Esophagus muscularis mucosa (tissue), 4 donors: ENCODE results near the gene ME3. TPM values are rescaled to one million over a fixed set of nuclear protein-coding genes. Genes with fewer than 3 reads are reported as not detected.

Experiments
- DNase-seq: peaks from one replicate; pipeline ENCODE4 v3.0.0-alpha.2; 2017; ENCODE audit errors: extremely low spot score
- H3K27ac ChIP-seq, 4 donors: fragments of 200-600 bp; sonication (generic); replicated peaks in 1 of 4; 1 replicate in 3 of 4; 2 replicates in 1 of 4; pipeline ENCODE4 v1.5.1; 2016 to 2019; ENCODE audit warnings: mild to moderate bottlenecking in 1 of 4
- H3K27me3 ChIP-seq, 4 donors: fragments of 200-600 bp; sonication (generic); one replicate each; pipeline versions ENCODE4 v1.5.1 to v1.6.0; 2016 to 2019
- H3K36me3 ChIP-seq, 4 donors: fragments of 200-600 bp; sonication (generic); one replicate each; pipeline ENCODE4 v1.5.1; 2016 to 2019
- H3K4me1 ChIP-seq, 4 donors: fragments of 200-600 bp; sonication (generic); one replicate each; pipeline ENCODE4 v1.5.1; 2016 to 2019
- H3K4me3 ChIP-seq, 4 donors: fragments of 200-600 bp; sonication (generic); 1 replicate in 2 of 4; 2 replicates in 2 of 4; pipeline ENCODE4 v1.5.1; 2016 to 2019; ENCODE audit warnings: mild to moderate bottlenecking in 4 of 4, moderate library complexity in 1 of 4
- H3K9me3 ChIP-seq, 4 donors: fragments of 200-600 bp; sonication (generic); 1 replicate in 3 of 4; 2 replicates in 1 of 4; pipeline ENCODE4 v1.5.1; 2016 to 2019
- EP300 ChIP-seq: sonication (generic); formaldehyde crosslinking; IDR thresholded peaks from one replicate; pipeline ENCODE4 v1.6.1; 2017; ENCODE audit warnings: antibody characterized with exemption
- POLR2A ChIP-seq: fragments of 450-650 bp; IDR thresholded peaks from one replicate; pipeline ENCODE4 v1.6.1; 2017; ENCODE audit warnings: antibody characterized with exemption, moderate library complexity, mild to moderate bottlenecking, low read depth
- POLR2AphosphoS5 ChIP-seq, 2 donors: sonication (generic); formaldehyde crosslinking; IDR thresholded peaks; one replicate each; pipeline ENCODE4 v1.6.1; 2017; ENCODE audit warnings: antibody characterized with exemption in 2 of 2
- WGBS: methylation state at CpG from one replicate; pipeline ENCODE4 v1.1.5; 2018; 5-methylcytosine and 5-hydroxymethylcytosine counted together
- intact Hi-C: fragments of 100-400 bp; cut with DNase I; formaldehyde crosslinking; loops from one replicate; pipeline ENCODE4 v1.15.1; 2023
- total RNA-seq, 4 donors: library from RNA; depleted of rRNA; stranded (reverse); fragments of >200 nt; gene quantifications; one replicate each; pipeline versions ENCODE4 v1.1.0 to v1.2.1, GENCODE V29; 2016
- TF ChIP-seq, protein P1 (sequence below), 3 experiments: fragments of 200-600 bp in 2 of 3; fragments of 450-650 bp in 1 of 3; sonication (generic) in 2 of 3; IDR thresholded peaks; one replicate each; pipeline ENCODE4 v1.5.1; 2017 to 2019; ENCODE audit warnings: antibody characterized with exemption in 3 of 3, mild to moderate bottlenecking in 2 of 3, moderate library complexity in 1 of 3

The ME3 gene
- total RNA-seq, 4 donors from 2014 or later = 20.4 to 50.1 (median 26.2) TPM

- intact Hi-C loops = loop anchor here (5.0 kb wide), 3 partner anchors 48 to 213 kb away; partner anchors contain the start of gene PRSS23
These were observed 2.2 kb downstream of the ME3 start for GRCh38 chr11:86670181-86670580.

GRCh38 chr11:86669424-86669823, 3.0 kb downstream of the ME3 start:
- TF ChIP-seq EP300 = no peak
- H3K27ac ChIP-seq = peak overlapping the region; percentile 89 to 98 (median 94)
- WGBS = 52% methylated on average over 7 of the region's 7 CpGs
- H3K36me3 ChIP-seq = peaks cover 0 to 4% (median 0%) of the 10 kb centered on the region in 4 donors
- intact Hi-C loops = no loop called here
- no peak for DNase-seq
- H3K27me3 ChIP-seq = no peaks in the 10 kb centered on the region
- H3K9me3 ChIP-seq = no peaks in the 10 kb centered on the region
- H3K4me1 ChIP-seq = peaks cover 24 to 57% (median 44%) of the 10 kb centered on the region in 4 donors
- no peak overlapping the region for H3K4me3 ChIP-seq

More at GRCh38 chr11:86670181-86670580, 2.2 kb downstream of the ME3 start:
- no peak for TF ChIP-seq EP300
- no peak for TF ChIP-seq POLR2AphosphoS5 (IDR thresholded peaks at IDR 0.05)
- TF ChIP-seq, protein P1, sequence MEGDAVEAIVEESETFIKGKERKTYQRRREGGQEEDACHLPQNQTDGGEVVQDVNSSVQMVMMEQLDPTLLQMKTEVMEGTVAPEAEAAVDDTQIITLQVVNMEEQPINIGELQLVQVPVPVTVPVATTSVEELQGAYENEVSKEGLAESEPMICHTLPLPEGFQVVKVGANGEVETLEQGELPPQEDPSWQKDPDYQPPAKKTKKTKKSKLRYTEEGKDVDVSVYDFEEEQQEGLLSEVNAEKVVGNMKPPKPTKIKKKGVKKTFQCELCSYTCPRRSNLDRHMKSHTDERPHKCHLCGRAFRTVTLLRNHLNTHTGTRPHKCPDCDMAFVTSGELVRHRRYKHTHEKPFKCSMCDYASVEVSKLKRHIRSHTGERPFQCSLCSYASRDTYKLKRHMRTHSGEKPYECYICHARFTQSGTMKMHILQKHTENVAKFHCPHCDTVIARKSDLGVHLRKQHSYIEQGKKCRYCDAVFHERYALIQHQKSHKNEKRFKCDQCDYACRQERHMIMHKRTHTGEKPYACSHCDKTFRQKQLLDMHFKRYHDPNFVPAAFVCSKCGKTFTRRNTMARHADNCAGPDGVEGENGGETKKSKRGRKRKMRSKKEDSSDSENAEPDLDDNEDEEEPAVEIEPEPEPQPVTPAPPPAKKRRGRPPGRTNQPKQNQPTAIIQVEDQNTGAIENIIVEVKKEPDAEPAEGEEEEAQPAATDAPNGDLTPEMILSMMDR (IDR thresholded peaks at IDR 0.05) = no peak
- no peak for TF ChIP-seq POLR2A
- no peak overlapping the region for H3K4me3 ChIP-seq
- peak overlapping the region; percentile 89 to 98 (median 94) for H3K27ac ChIP-seq
- DNase-seq = no peak
- no peaks in the 10 kb centered on the region for H3K27me3 ChIP-seq
- H3K9me3 ChIP-seq = no peaks in the 10 kb centered on the region
- WGBS = 57% methylated on average over 5 of the region's 5 CpGs
- H3K36me3 ChIP-seq = no peaks in the 10 kb centered on the region
- H3K4me1 ChIP-seq = peaks cover 24 to 65% (median 47%) of the 10 kb centered on the region in 4 donors

GRCh38 chr11:86668929-86669328, 3.5 kb downstream of the ME3 start:
- intact Hi-C loops = no loop called here
- H3K9me3 ChIP-seq = no peaks in the 10 kb centered on the region
- no peak overlapping the region for H3K4me3 ChIP-seq
- H3K27ac ChIP-seq = peak overlapping the region in 2 of 4 donors; percentile 90 to 97
- peaks cover 0 to 9% (median 0%) of the 10 kb centered on the region in 4 donors for H3K36me3 ChIP-seq
- H3K27me3 ChIP-seq = no peaks in the 10 kb centered on the region
- no peak for DNase-seq
- TF ChIP-seq EP300 (no peak), POLR2AphosphoS5 (IDR thresholded peaks at IDR 0.05) (no peak), POLR2A (no peak)
- TF ChIP-seq, protein P1 (IDR thresholded peaks at IDR 0.05) = no peak
- peaks cover 24 to 54% (median 44%) of the 10 kb centered on the region in 4 donors for H3K4me1 ChIP-seq

- Histone ChIP-seq H3K9me3 (no peaks in the 10 kb centered on the region), H3K4me1 (peaks cover 16 to 53% (median 45%) of the 10 kb centered on the region in 4 donors), H3K27me3 (no peaks in the 10 kb centered on the region), H3K27ac (no peak overlapping the region), H3K4me3 (no peak overlapping the region), H3K36me3 (peaks cover 0 to 17% (median 0%) of the 10 kb centered on the region in 4 donors)
- WGBS = 70% methylated on average over 1 of the region's 1 CpG
- TF ChIP-seq, protein P1 (IDR thresholded peaks at IDR 0.05) = no peak
- no peak for TF ChIP-seq EP300
- TF ChIP-seq POLR2A = no peak
- TF ChIP-seq POLR2AphosphoS5 (IDR thresholded peaks at IDR 0.05) = no peak
- intact Hi-C loops = no loop called here
- DNase-seq = no peak
These were observed 6.2 kb downstream of the ME3 start for GRCh38 chr11:86666193-86666592.

DNA sequence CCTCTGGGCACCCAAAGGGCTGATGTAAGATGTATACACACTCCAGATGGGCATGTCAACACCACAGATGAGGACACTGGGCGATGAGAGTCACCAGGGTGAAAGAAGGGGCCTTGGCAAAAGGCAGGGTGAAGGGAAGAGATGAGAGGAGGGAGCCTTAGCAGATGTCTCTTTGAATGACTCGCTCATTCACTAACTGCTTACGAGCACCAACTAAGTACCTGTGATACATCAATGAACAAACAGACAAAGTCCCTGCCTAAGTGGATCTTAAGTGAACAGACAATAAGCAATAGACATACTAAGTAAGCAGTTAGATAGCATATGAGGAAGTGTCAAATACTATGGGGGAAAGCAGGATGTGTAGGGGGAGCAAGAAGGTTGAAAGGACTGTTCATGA, 7.5 kb downstream of the ME3 start:
- intact Hi-C loops = no loop called here
- no peak overlapping the region for H3K4me3 ChIP-seq
- H3K27ac ChIP-seq = peak overlapping the region in 1 of 4 donors; percentile 8
- DNase-seq = no peak
- H3K27me3 ChIP-seq = no peaks in the 10 kb centered on the region
- TF ChIP-seq, protein P1 (IDR thresholded peaks at IDR 0.05) = no peak
- TF ChIP-seq POLR2A (no peak), POLR2AphosphoS5 (IDR thresholded peaks at IDR 0.05) (no peak), EP300 (no peak)
- H3K4me1 ChIP-seq = peaks cover 6 to 46% (median 35%) of the 10 kb centered on the region in 4 donors
- WGBS = 96% methylated on average over 3 of the region's 3 CpGs
- H3K9me3 ChIP-seq = no peaks in the 10 kb centered on the region
- H3K36me3 ChIP-seq = peaks cover 0 to 17% (median 0%) of the 10 kb centered on the region in 4 donors
